Ascending aorta (tissue), 2 donors: ENCODE measurements around the gene RAP1GAP2. TPM values are rescaled to one million over a fixed set of nuclear protein-coding genes. Genes with fewer than 3 reads are reported as not detected.

Experiments
- DNase-seq, 2 donors: peaks; one replicate each; pipeline ENCODE4 v3.0.0-alpha.2; 2019; ENCODE audit warnings: low spot score in 2 of 2
- H3K27ac ChIP-seq, 2 donors: fragments of 200-600 bp; sonication (generic); one replicate each; pipeline ENCODE4 v1.5.1; 2016 to 2017; ENCODE audit warnings: mild to moderate bottlenecking in 1 of 2
- H3K27me3 ChIP-seq: fragments of 200-600 bp; sonication (generic); one replicate; pipeline ENCODE4 v1.5.1; 2017
- H3K36me3 ChIP-seq, 2 donors: fragments of 200-600 bp; sonication (generic); one replicate each; pipeline ENCODE4 v1.5.1; 2016
- H3K4me1 ChIP-seq, 2 donors: fragments of 200-600 bp; sonication (generic); one replicate each; pipeline ENCODE4 v1.5.1; 2016 to 2017; ENCODE audit warnings: mild to moderate bottlenecking in 1 of 2
- H3K4me3 ChIP-seq, 2 donors: fragments of 200-600 bp; sonication (generic); one replicate each; pipeline ENCODE4 v1.5.1; 2016 to 2017; ENCODE audit warnings: mild to moderate bottlenecking in 1 of 2
- H3K9me3 ChIP-seq, 2 donors: fragments of 200-600 bp; sonication (generic); one replicate each; pipeline ENCODE4 v1.5.1; 2016
- intact Hi-C: fragments of 100-400 bp; cut with DNase I; formaldehyde crosslinking; loops from one replicate; pipeline ENCODE4 v1.15.1; 2023
- total RNA-seq: library from RNA; depleted of rRNA; stranded (reverse); fragments of >200 nt; gene quantifications from one replicate; pipeline ENCODE4 v1.1.0, GENCODE V29; 2016
- TF ChIP-seq, protein P1 (sequence below), 3 experiments: fragments of 200-600 bp in 2 of 3; fragments of 450-650 bp in 1 of 3; sonication (generic) in 2 of 3; IDR thresholded peaks; one replicate each; pipeline ENCODE4 v1.5.1; 2016 to 2019; ENCODE audit warnings: antibody characterized with exemption in 3 of 3, mild to moderate bottlenecking in 1 of 3, moderate library complexity in 1 of 3

The RAP1GAP2 gene
- total RNA-seq, 1 donor from 2014 or later: 1.6 TPM

DNA sequence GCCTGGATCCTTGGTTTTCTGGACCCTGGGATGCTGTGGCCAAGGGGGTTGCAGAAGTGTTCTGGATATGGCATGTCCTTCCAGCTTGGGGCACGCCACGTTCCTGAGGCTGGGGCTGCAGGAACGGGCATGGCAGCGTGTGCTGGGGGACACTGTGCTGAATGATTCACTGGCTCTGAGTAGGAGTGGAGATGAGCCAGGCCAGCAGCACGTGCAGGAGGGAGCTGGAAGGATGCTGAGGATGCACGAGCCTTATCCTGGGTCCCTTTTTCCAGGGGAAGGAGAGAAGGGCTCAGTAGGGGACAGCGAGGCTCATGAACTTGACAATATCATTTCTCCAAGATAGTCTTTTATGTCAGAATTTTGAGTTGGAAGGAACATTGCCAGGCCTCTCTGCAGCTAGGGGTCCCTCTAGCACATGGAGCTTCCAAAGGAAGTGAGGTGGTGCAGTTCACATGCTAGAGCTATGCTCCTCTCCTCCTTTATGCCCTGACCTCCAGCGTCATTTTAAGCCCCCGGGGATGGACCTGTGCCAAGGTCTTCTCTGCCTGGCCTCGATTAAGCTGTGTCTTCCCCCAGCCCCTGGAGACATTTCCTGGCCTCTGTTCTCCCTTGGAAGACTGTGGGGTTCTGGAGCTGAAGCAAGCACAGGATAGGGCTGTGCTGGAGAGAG, 141.2 kb downstream of the RAP1GAP2 start:
- Histone ChIP-seq H3K4me3 (no peak overlapping the region), H3K27me3 (no peaks in the 10 kb centered on the region), H3K27ac (no peak overlapping the region), H3K9me3 (no peaks in the 10 kb centered on the region), H3K4me1 (peaks cover 0 to 3% of the 10 kb centered on the region in 2 donors), H3K36me3 (no peaks in the 10 kb centered on the region)
- intact Hi-C loops: no loop called here
- DNase-seq: no peak
- TF ChIP-seq, protein P1, sequence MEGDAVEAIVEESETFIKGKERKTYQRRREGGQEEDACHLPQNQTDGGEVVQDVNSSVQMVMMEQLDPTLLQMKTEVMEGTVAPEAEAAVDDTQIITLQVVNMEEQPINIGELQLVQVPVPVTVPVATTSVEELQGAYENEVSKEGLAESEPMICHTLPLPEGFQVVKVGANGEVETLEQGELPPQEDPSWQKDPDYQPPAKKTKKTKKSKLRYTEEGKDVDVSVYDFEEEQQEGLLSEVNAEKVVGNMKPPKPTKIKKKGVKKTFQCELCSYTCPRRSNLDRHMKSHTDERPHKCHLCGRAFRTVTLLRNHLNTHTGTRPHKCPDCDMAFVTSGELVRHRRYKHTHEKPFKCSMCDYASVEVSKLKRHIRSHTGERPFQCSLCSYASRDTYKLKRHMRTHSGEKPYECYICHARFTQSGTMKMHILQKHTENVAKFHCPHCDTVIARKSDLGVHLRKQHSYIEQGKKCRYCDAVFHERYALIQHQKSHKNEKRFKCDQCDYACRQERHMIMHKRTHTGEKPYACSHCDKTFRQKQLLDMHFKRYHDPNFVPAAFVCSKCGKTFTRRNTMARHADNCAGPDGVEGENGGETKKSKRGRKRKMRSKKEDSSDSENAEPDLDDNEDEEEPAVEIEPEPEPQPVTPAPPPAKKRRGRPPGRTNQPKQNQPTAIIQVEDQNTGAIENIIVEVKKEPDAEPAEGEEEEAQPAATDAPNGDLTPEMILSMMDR (IDR thresholded peaks at IDR 0.05): no peak

DNA sequence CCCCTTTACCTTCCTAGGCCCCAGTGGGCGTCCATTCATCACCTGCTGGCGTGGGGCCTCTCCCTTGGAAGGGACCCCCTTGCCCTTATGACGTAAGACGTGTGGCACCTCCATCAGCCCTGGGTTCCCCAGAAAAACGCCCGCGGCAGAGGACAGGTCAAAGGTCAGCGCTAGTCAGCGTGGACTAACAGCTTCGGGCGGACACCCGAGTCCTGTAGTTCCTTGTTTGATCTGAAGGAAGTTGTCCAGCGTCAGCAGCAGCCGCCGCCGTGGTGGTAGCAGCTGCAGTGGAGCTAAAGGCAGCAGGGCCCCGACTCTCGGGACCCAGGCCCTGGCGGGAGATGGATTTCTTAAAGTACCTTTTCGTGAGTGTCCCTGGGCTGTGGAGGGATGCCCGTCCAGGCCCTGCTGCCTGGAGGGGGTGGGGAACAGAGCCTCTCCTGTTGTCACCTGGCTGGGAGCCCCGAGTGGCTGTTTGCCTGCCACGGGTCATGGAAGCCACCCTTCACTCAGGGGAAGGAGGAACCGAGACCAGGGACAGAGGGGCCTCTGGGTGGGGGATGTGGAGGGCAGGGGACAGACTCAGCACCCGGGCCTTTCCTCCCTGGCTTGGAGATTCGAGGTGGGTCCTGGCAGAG, 143.6 kb downstream of the RAP1GAP2 start:
- DNase-seq: no peak
- no peak overlapping the region for H3K4me3 ChIP-seq
- intact Hi-C loops: no loop called here

DNA sequence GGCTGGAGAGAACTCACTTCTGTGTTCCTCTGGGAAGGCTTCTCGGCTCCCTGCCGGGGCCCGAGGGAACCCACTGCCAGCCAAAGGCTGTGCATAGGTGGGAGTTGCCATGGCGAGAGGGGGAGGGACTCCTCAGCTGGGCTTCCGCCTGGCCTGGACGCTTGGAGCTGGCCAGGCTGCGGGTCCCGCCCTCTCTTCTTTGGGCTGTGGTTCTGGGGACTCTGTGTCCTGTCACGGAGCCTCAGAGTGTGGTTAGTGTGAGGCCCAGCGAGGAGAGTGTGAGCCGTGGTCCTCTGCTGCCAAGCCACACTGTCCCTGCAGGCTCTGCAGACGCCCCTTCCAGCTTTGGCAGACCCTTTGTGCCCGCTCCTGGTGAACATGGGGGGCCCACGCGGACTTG, 144.1 kb downstream of the RAP1GAP2 start:
- DNase-seq: no peak
- Histone ChIP-seq H3K4me1 (peaks cover 0 to 3% of the 10 kb centered on the region in 2 donors), H3K27ac (no peak overlapping the region), H3K27me3 (no peaks in the 10 kb centered on the region), H3K36me3 (no peaks in the 10 kb centered on the region), H3K9me3 (no peaks in the 10 kb centered on the region), H3K4me3 (no peak overlapping the region)
- TF ChIP-seq, protein P1 (IDR thresholded peaks at IDR 0.05): no peak
- intact Hi-C loops: no loop called here

More for the DNA sequence above, 143.6 kb downstream of the RAP1GAP2 start:
- no peaks in the 10 kb centered on the region for H3K36me3 ChIP-seq
- no peaks in the 10 kb centered on the region for H3K27me3 ChIP-seq
- TF ChIP-seq, protein P1 (IDR thresholded peaks at IDR 0.05): no peak
- no peak overlapping the region for H3K27ac ChIP-seq
- no peaks in the 10 kb centered on the region for H3K9me3 ChIP-seq
- H3K4me1 ChIP-seq: peaks cover 0 to 3% of the 10 kb centered on the region in 2 donors

DNA sequence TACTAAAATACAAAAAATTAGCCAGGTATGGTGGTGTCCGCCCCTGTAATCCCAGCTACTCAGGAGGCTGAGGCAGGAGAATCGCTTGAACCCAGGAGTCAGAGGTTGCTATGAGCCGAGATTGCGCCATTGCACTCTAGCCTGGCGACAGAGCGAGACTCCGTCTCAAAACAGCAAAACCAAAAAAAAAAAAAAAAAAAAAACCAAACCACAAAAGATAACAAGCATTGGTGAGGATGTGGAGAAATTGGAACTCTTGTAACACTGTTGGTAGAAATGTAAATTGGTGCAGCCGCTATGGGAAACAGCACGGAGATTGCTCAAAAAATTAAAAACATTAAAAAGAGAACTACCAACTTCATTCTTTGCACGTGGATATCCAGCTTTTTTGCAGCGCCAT, 147.7 kb downstream of the RAP1GAP2 start:
- intact Hi-C loops: no loop called here
- Histone ChIP-seq H3K4me3 (no peak overlapping the region), H3K27me3 (no peaks in the 10 kb centered on the region), H3K9me3 (no peaks in the 10 kb centered on the region), H3K27ac (no peak overlapping the region), H3K36me3 (no peaks in the 10 kb centered on the region), H3K4me1 (peaks cover 0 to 3% of the 10 kb centered on the region in 2 donors)
- no peak for DNase-seq
- TF ChIP-seq, protein P1 (IDR thresholded peaks at IDR 0.05): no peak

DNA sequence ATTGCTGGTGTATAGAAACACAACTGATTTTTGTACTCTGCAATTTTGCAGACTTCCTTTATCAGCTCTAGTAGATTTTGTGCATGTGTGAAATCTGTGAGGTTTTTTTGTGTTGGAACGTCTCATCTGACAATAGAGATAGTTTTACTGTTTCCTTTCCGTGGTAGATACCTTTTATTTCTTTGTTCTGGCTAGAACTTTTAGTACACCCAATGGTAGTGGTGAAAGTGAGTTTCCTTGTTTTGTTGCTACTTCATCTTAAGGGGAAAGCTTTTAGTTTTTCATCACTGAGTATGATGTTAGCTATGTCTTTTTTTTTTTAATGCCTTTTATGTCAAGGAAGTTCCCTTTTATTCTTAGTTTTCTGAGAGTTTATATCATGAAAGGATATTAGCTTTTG, 149.1 kb downstream of the RAP1GAP2 start:
- TF ChIP-seq, protein P1 (IDR thresholded peaks at IDR 0.05): no peak
- intact Hi-C loops: no loop called here
- no peak for DNase-seq

More for the DNA sequence above, 149.1 kb downstream of the RAP1GAP2 start:
- Histone ChIP-seq H3K4me3 (no peak overlapping the region), H3K36me3 (no peaks in the 10 kb centered on the region), H3K4me1 (no peaks in the 10 kb centered on the region), H3K27ac (no peak overlapping the region), H3K9me3 (no peaks in the 10 kb centered on the region), H3K27me3 (no peaks in the 10 kb centered on the region)
